NCI-H69 (cell line): ENCODE results near the gene VPS37C.
"Not testable (repeated sequence)": the region's sequence is repeated elsewhere in the genome, so short reads cannot be mapped to it uniquely, and the experiment has no call there.

Experiments used
- DNase-seq: peaks from one replicate; lab custom pipeline; 2025; lab: John Stamatoyannopoulos, UW

The VPS37C gene

DNA sequence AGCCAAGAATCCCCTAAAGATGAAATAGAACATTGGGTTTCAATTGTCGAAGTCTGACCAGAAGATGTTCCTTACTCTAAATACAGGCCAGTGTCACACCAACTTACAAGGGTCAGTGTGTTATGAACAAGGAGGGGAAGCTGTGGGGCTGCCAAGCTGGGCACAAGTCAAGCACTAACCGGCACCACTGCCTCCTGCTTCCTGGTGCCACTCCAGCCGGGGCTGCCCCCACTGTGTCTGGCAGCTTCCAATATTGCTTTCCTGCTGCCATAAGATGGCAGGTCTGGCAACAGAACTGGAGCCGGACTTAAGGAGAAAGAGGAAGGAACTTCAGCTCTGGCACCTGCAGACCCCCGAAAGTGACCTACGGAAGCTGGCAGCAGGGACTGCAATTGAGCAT lies 13.7 kb upstream of the VPS37C start:
- DNase-seq: no peak

GRCh38 chr11:61174273-61174672 lies 13.0 kb upstream of the VPS37C start:
- DNase-seq: peak; percentile 54

DNA sequence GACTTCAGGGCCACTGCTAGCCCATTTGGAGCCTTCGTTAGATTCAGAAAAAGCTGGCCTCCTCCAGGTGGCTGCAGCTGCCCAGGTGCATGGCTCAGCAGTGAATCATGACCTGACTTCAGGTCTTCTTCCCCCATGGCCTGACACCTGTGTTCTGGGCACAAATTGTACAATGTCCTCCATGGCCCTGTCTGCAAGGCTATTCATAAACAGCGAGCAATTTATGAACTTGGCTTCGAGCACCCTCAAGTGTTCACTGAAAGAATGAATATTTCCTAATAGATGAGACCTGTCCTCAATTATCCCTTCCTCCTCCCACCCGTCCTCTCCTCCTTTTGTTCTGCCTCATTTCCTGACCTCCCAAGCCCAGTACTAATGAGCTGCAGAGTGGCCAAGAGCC lies 12.2 kb upstream of the VPS37C start:
- DNase-seq: peak; percentile 66

GRCh38 chr11:61172888-61173287 lies 11.7 kb upstream of the VPS37C start:
- no peak for DNase-seq

GRCh38 chr11:61172356-61172755 lies 11.1 kb upstream of the VPS37C start:
- DNase-seq: no peak

DNA sequence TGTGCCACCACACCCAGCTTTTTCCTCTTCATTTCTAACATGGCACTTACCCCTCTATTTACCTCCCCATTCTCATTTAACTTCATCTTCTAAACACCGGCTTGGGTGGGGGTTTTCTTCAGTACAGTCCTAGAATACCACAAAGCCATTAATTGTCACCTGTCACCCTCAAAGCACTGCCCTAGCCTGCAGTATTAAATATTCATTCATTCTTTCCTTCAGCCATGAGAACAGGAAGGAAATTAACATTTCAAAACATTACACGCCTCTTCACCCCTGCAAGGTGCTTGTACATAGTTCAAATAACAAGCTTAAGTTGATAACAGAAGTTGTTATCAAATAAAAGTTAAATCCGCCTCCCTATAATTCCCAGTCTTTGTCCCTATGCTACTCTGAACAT lies 10.7 kb upstream of the VPS37C start:
- DNase-seq: no peak

DNA sequence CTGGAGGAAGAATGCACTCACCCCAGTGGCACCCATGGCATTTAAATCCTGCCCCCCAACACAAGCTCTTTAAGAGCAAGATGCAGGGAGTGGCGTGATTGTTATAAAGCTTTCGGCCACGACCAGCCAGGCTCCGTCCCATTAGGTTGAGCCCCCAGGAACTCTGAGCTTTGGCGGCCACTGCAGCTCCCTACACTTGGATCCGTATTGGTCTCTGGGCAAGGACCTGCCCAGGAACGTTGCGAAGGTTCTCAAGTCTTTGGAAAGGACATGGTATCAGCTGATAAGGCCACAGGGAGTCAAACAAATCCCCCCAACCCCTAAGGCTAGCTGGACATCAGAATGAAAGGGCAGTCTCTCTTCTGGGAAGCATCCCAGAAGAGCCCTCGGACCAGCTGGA lies 9.3 kb upstream of the VPS37C start:
- DNase-seq: no peak

- DNase-seq: no peak
Observed at GRCh38 chr11:61168800-61169199, 7.6 kb upstream of the VPS37C start.

DNA sequence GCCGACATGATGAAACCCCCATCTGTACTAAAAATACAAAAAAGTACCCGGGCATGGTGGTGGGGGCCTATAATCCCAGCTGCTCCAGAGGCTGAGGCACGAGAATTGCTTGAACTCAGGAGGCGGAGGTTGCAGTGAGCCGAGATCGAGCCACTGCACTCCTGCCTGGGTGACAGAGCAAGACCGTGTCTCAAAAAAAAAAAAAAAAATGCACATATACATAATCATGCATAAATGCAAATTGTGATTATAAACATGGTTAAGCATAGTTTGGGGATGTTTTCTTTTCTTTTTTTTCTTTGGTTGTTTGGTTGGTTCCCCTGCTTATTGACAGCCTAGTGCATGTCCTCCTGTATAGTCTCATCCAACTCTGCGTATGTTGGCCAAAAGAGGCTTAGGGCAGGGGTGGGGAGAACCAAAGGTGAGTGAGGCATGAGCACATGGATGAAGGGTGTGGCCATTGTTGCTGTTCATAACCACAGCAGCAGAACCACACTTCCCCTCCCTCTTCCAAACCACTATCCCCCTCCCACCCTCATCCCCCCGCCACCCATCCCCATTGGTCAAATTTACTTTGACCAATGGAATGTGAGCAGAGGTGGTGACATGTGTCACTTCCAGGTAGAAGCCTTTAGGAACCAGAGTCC lies 6.9 kb upstream of the VPS37C start:
- no peak for DNase-seq

GRCh38 chr11:61166331-61166730 lies 5.1 kb upstream of the VPS37C start:
- not testable (repeated sequence) for DNase-seq

GRCh38 chr11:61165785-61166184 lies 4.6 kb upstream of the VPS37C start:
- not testable (repeated sequence) for DNase-seq

DNA sequence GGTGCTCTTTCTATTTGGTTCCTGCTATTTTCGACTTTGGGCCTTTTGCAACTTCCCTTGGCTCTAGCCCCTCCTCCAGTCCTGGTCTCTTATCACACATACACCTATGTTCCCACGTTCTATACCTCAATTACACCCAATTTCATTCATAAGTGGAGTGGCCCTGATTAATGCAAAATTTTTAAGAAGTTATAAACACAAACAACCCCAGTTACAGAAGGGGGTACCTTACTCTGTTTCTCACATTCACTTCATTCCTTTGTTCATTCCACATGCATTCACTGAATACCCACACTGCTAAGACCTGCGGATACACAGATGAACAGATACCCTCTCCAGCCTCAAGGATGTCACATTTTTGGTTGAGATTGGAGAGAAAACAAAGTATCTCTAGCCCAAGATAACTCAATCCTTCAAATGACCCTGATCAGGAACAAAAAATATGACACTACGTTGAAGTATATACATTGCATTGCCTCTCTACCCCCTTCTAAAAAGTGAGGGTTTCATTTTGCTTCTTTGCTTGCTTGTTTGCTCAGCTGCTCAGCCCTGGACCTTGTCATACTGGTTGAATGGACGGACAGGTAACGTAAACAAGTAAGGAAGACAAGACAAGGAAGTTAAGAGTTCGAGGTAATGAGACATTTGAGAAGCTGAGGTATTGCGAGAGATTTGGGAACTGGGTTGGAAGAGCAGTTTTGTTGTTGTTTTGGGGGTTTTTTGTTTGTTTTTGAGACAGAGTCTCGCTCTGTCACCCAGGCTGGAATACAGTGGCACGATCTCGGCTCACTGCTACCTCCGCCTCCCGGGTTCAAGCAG lies 3.6 kb upstream of the VPS37C start:
- DNase-seq: peak; percentile 73

DNA sequence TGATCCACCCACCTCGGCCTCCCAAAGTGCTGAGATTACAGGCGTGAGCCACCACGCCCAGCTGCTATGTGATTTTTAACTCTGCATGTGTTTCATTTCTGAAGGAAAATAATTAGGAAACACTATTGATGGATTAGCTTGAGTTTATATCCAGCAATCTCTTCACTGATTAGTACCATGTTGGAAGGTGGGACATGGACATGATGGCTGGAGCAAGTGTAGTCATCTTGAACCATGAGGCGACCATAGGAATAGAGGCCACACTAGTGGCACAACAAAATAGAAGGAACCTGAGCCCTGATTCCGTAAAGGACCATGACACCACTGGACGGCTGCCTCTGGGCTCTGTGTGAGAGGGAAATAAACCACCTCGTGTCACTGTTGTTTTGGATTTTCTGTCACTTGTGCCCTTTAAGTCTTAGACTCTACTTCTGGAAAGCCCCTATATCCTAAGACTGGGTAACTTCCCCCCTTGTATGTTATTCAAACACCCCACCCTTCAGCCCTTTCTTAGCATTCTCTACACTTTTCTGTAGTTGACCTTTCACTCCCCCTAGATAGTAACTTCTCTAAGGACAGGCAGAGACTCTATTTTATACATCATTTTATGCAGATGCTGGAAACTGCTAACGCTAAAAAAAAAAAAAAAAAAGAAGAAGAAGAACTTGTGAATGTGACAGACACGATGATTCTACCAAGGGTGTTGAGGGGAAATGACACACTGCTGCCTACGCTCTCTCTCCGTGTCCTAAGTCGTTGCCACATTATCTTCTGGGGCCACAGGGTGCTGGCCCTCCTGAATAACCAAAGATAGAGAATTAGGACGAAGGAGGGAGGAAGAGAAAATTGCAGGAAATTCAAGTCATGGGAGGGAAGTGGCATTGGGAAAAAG lies 2.7 kb upstream of the VPS37C start:
- no peak for DNase-seq

GRCh38 chr11:61163021-61163420 lies 1.8 kb upstream of the VPS37C start:
- DNase-seq: no peak

DNA sequence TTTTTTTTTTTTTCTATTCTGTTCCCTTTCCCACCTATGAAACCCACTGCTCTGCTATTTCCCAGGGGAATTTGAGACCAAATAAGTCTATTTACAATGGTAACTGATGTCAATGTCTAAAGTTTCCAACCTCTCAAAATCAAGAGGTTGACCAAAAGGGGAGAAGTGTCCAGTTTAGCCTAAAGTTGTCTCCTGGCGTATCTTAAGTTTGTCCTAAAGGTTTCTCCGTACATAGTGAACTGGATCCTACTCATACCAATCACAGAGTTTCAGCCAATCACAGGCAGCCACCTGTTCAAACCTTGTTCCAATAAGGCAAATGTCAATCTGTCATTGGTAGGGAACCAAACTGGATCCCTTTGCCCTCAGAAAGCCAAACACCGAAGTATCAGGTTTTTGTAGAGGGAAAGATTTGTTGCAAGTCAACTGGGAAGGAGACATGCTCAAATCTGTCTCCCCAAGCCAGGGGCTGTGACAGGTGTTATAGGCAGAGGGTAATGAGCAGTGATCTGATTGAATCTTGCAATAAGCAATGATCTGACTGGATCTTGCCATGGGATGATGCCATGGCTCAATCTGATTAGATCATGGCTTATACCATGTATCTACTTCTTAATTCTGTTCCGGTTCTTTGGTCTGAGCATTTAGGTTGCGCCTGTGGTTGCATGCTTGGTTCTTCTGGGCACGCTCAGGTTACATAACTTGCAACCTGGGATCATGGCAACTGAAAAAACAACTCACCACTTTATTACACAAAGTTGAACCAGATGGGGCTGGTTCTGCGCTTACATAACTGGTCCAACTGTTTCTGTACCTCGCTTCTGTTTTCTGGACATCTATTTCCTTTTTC lies 1.1 kb upstream of the VPS37C start:
- DNase-seq: peak; percentile 87

GRCh38 chr11:61160487-61161189 lies 588 bp downstream of the VPS37C start:
- DNase-seq: peak; percentile 58

- DNase-seq: no peak
Observed at GRCh38 chr11:61158691-61159381, 2.4 kb downstream of the VPS37C start.

- DNase-seq: no peak
Observed at GRCh38 chr11:61157743-61158142, 3.5 kb downstream of the VPS37C start.

- DNase-seq: no peak
Observed at GRCh38 chr11:61155741-61156140, 5.5 kb downstream of the VPS37C start.

- no peak for DNase-seq
Observed at GRCh38 chr11:61155312-61155711, 5.9 kb downstream of the VPS37C start.
